Stimulated activated naive CD8-positive, alpha-beta T cell treated with anti-CD3 and anti-CD28 coated beads, Interleukin-15, Interleukin-2, amounts not matched to agents 100 ng/mL and 50 ng/mL, for 24 hours (primary cell): ENCODE measurements around the gene MSMO1.

ENCODE experiments used
- H3K27ac Mint-ChIP-seq: one replicate; pipeline ENCODE4 v1.8.0; 2021; ENCODE audit warnings: mild to moderate bottlenecking, mixed read lengths
- H3K27me3 Mint-ChIP-seq: one replicate; pipeline ENCODE4 v1.8.0; 2021; ENCODE audit warnings: mixed read lengths
- H3K36me3 Mint-ChIP-seq: one replicate; pipeline ENCODE4 v1.8.0; 2021; ENCODE audit warnings: low read depth, mixed read lengths
- H3K4me1 Mint-ChIP-seq: one replicate; pipeline ENCODE4 v1.8.0; 2021; ENCODE audit warnings: low read depth, mixed read lengths
- H3K4me3 Mint-ChIP-seq: one replicate; pipeline ENCODE4 v1.8.0; 2021; ENCODE audit warnings: mild to moderate bottlenecking, mixed read lengths
- H3K9me3 Mint-ChIP-seq: one replicate; pipeline ENCODE4 v1.8.0; 2021; ENCODE audit warnings: mixed read lengths

MSMO1 gene

DNA sequence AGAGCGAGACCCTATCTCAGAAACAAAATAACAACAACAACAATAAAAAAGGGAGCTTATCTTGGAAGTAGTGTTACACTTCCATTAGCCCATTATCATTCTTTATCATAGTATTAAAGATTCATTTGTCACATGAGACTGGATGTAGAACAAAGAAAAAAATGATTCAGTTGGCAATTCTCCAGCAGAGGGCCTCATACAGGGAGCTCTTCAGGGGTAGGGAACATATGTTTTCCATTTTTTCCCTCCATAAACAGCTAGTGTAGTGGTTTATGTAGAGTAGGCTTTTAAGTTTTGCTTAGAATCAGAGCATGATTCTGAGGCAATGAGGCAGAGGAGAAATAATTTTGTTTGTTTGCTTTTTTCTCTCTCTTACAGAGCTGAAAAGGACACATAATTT lies 57.1 kb downstream of the MSMO1 start:
- peaks cover 59% of the 10 kb centered on the region for H3K27me3 Mint-ChIP-seq
- no peaks in the 10 kb centered on the region for H3K36me3 Mint-ChIP-seq
- no peak overlapping the region for H3K27ac Mint-ChIP-seq
- H3K9me3 Mint-ChIP-seq, result no peaks in the 10 kb centered on the region
- peaks cover 4% of the 10 kb centered on the region for H3K4me1 Mint-ChIP-seq
- H3K4me3 Mint-ChIP-seq, result no peak overlapping the region

DNA sequence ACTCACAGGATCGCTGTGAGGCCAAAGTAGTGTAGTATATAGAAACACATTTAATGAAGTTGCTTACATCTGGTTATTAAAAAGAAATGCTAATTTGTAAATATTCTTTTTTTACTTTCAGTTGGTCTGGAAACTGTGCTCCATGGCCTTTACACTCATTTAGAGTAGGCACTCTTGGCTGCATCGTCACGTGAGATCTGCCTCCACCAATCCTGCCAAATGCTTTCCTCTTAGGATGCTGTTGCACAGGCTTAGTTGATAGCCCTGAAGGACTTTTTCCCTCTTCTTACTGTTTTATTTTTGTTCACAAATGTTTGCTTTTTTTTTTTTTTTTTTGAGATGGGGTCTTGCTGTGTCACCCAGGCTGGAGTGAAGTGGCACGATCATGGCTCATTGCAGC lies 57.7 kb downstream of the MSMO1 start:
- Mint-ChIP-seq H3K27ac (no peak overlapping the region), H3K27me3 (peaks cover 55% of the 10 kb centered on the region), H3K4me1 (no peaks in the 10 kb centered on the region), H3K36me3 (no peaks in the 10 kb centered on the region), H3K9me3 (no peaks in the 10 kb centered on the region), H3K4me3 (no peak overlapping the region)

GRCh38 chr4:165386328-165386727 lies 58.9 kb downstream of the MSMO1 start:
- peaks cover 47% of the 10 kb centered on the region for H3K27me3 Mint-ChIP-seq
- no peaks in the 10 kb centered on the region for H3K9me3 Mint-ChIP-seq
- H3K36me3 Mint-ChIP-seq, result no peaks in the 10 kb centered on the region
- H3K4me1 Mint-ChIP-seq, result no peaks in the 10 kb centered on the region
- no peak overlapping the region for H3K27ac Mint-ChIP-seq
- H3K4me3 Mint-ChIP-seq, result no peak overlapping the region

DNA sequence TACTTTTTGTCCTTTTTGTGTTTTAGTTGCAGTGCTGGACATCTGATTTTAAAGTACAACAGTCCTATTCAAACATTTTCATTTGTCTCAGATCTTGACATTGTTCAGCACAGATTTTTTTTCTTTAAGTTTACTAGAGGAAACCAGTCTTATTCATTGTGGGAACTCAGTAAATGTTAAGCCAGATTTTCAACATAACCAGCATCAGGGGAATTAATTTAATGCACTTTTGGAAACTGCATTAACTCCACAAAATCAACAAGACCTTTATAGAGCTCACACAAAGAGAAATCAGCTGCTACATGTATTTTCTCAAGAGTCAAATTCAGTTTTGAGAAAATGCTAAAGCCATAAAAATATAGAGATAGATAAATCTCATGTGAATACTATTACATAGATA lies 61.3 kb downstream of the MSMO1 start:
- no peaks in the 10 kb centered on the region for H3K9me3 Mint-ChIP-seq
- H3K27ac Mint-ChIP-seq, result no peak overlapping the region
- no peak overlapping the region for H3K4me3 Mint-ChIP-seq
- H3K36me3 Mint-ChIP-seq, result no peaks in the 10 kb centered on the region
- no peaks in the 10 kb centered on the region for H3K4me1 Mint-ChIP-seq
- H3K27me3 Mint-ChIP-seq, result peaks cover 28% of the 10 kb centered on the region
